ENCODE measurements around the gene GINS3. TPM values are rescaled to one million over a fixed set of nuclear protein-coding genes. Genes with fewer than 3 reads are reported as not detected.
"Not testable (repeated sequence)": the region's sequence is repeated elsewhere in the genome, so short reads cannot be mapped to it uniquely, and the experiment has no call there.

GINS3 gene
- total RNA-seq, 6 donors from 2014 or later: 1.0 to 4.0 (median 2.9) TPM

GRCh38 chr16:58402796-58403195 is 10.5 kb downstream of the GINS3 start:
- H3K4me3 ChIP-seq: no peak overlapping the region
- WGBS, 2 donors: 91 to 92% methylated on average over 7 of the region's 7 CpGs
- H3K4me1 ChIP-seq: no peaks in the 10 kb centered on the region
- no peak for DNase-seq
- no peaks in the 10 kb centered on the region for H3K9me3 ChIP-seq
- ATAC-seq (ENCODE audit: low FRiP score in 2 of 2): no peak
- H3K36me3 ChIP-seq: peaks cover 0 to 3% (median 0%) of the 10 kb centered on the region in 4 donors
- no peaks in the 10 kb centered on the region for H3K27me3 ChIP-seq
- no peak overlapping the region for H3K27ac ChIP-seq
- no peak for TF ChIP-seq POLR2A (IDR thresholded peaks at IDR 0.05)
- no peak for TF ChIP-seq POLR2AphosphoS5 (IDR thresholded peaks at IDR 0.05)

GRCh38 chr16:58409316-58409973 is 17.2 kb downstream of the GINS3 start:
- no peaks in the 10 kb centered on the region for H3K9me3 ChIP-seq
- no peak for TF ChIP-seq POLR2AphosphoS5 (IDR thresholded peaks at IDR 0.05)
- TF ChIP-seq EP300 (IDR thresholded peaks at IDR 0.05): no peak
- no peak for TF ChIP-seq POLR2A (IDR thresholded peaks at IDR 0.05)
- TF ChIP-seq CTCF (IDR thresholded peaks at IDR 0.05): no peak
- ATAC-seq (ENCODE audit: low FRiP score in 2 of 2) (peak in 1 of 2 donors; percentile 93), DNase-seq (no peak)
- H3K27me3 ChIP-seq: no peaks in the 10 kb centered on the region
- peaks cover 0 to 3% (median 0%) of the 10 kb centered on the region in 4 donors for H3K36me3 ChIP-seq
- H3K4me3 ChIP-seq: no peak overlapping the region
- no peak overlapping the region for H3K27ac ChIP-seq
- WGBS, 2 donors: 77 to 85% methylated on average over 6 of the region's 6 CpGs
- no peaks in the 10 kb centered on the region for H3K4me1 ChIP-seq

- no peak overlapping the region for H3K27ac ChIP-seq
- H3K27me3 ChIP-seq: no peaks in the 10 kb centered on the region
- no peak for TF ChIP-seq CTCF (IDR thresholded peaks at IDR 0.05)
- TF ChIP-seq POLR2AphosphoS5 (IDR thresholded peaks at IDR 0.05): no peak
- TF ChIP-seq POLR2A (IDR thresholded peaks at IDR 0.05): no peak
- no peak for TF ChIP-seq EP300 (IDR thresholded peaks at IDR 0.05)
- no peaks in the 10 kb centered on the region for H3K36me3 ChIP-seq
- ATAC-seq (ENCODE audit: low FRiP score in 2 of 2) (no peak), DNase-seq (no peak)
- H3K4me3 ChIP-seq: no peak overlapping the region
- 92 to 98% methylated on average over 2 of the region's 2 CpGs for WGBS, 2 donors
- peaks cover 0 to 8% (median 3%) of the 10 kb centered on the region in 4 donors for H3K4me1 ChIP-seq
- H3K9me3 ChIP-seq: no peaks in the 10 kb centered on the region
These were observed 19.1 kb downstream of the GINS3 start for GRCh38 chr16:58411336-58411735.

GRCh38 chr16:58411736-58412614 is 19.7 kb downstream of the GINS3 start:
- WGBS, 2 donors: 80 to 87% methylated on average over 7 of the region's 7 CpGs
- no peak overlapping the region for H3K27ac ChIP-seq
- no peaks in the 10 kb centered on the region for H3K36me3 ChIP-seq
- DNase-seq (peak in 1 of 2 donors; percentile 31), ATAC-seq (ENCODE audit: low FRiP score in 2 of 2) (no peak)
- H3K9me3 ChIP-seq: no peaks in the 10 kb centered on the region
- peaks cover 0 to 8% (median 3%) of the 10 kb centered on the region in 4 donors for H3K4me1 ChIP-seq
- TF ChIP-seq CTCF (IDR thresholded peaks at IDR 0.05) (no peak), POLR2A (IDR thresholded peaks at IDR 0.05) (no peak), POLR2AphosphoS5 (IDR thresholded peaks at IDR 0.05) (no peak), EP300 (IDR thresholded peaks at IDR 0.05) (no peak)
- H3K4me3 ChIP-seq: no peak overlapping the region
- no peaks in the 10 kb centered on the region for H3K27me3 ChIP-seq

GRCh38 chr16:58412615-58412970 is 20.3 kb downstream of the GINS3 start:
- 95 to 97% methylated on average over 5 of the region's 5 CpGs for WGBS, 2 donors
- ATAC-seq (ENCODE audit: low FRiP score in 2 of 2); H3K9me3 ChIP-seq; H3K4me1 ChIP-seq; H3K4me3 ChIP-seq; DNase-seq; H3K36me3 ChIP-seq; H3K27me3 ChIP-seq; H3K27ac ChIP-seq: not testable (repeated sequence)

All from upper lobe of left lung (tissue), 6 donors.